ENCODE measurements around the gene RBMX.

GRCh38 chrX:136863826-136864225 is 16.7 kb downstream of the RBMX start:
- TF ChIP-seq NFIC (IDR thresholded peaks at IDR 0.05) (no peak), RAD21 (IDR thresholded peaks at IDR 0.05; ENCODE audit: low read depth) (no peak), EP300 (IDR thresholded peaks at IDR 0.05; ENCODE audit: borderline replicate concordance) (no peak), EGR1 (IDR thresholded peaks at IDR 0.05) (no peak), FOXM1 (IDR thresholded peaks at IDR 0.05; ENCODE audit: borderline replicate concordance, low read depth) (no peak)
- TF ChIP-seq, protein P1, sequence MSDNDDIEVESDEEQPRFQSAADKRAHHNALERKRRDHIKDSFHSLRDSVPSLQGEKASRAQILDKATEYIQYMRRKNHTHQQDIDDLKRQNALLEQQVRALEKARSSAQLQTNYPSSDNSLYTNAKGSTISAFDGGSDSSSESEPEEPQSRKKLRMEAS (IDR thresholded peaks at IDR 0.05), result no peak
- TF ChIP-seq, protein P2, sequence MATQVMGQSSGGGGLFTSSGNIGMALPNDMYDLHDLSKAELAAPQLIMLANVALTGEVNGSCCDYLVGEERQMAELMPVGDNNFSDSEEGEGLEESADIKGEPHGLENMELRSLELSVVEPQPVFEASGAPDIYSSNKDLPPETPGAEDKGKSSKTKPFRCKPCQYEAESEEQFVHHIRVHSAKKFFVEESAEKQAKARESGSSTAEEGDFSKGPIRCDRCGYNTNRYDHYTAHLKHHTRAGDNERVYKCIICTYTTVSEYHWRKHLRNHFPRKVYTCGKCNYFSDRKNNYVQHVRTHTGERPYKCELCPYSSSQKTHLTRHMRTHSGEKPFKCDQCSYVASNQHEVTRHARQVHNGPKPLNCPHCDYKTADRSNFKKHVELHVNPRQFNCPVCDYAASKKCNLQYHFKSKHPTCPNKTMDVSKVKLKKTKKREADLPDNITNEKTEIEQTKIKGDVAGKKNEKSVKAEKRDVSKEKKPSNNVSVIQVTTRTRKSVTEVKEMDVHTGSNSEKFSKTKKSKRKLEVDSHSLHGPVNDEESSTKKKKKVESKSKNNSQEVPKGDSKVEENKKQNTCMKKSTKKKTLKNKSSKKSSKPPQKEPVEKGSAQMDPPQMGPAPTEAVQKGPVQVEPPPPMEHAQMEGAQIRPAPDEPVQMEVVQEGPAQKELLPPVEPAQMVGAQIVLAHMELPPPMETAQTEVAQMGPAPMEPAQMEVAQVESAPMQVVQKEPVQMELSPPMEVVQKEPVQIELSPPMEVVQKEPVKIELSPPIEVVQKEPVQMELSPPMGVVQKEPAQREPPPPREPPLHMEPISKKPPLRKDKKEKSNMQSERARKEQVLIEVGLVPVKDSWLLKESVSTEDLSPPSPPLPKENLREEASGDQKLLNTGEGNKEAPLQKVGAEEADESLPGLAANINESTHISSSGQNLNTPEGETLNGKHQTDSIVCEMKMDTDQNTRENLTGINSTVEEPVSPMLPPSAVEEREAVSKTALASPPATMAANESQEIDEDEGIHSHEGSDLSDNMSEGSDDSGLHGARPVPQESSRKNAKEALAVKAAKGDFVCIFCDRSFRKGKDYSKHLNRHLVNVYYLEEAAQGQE (IDR thresholded peaks at IDR 0.05; ENCODE audit: low read depth), result no peak
